ACHN (cell line): ENCODE measurements around the gene ARID5B.

ENCODE experiments used
- DNase-seq: peaks from one replicate; pipeline ENCODE4 v3.0.0-alpha.2; 2015
- in situ Hi-C: cut with HindIII; loops from 2 replicates; pipeline ENCODE4 v1.10.0; 2017; ENCODE audit warnings: low sequenced_read_pairs, low pct_ligation_motif_present, low pct_unique_long_range_greater_than_20kb

Gene ARID5B

GRCh38 chr10:61992671-61993668 is 91.5 kb downstream of the ARID5B start:
- DNase-seq: no peak
- in situ Hi-C loops: no loop called here

DNA sequence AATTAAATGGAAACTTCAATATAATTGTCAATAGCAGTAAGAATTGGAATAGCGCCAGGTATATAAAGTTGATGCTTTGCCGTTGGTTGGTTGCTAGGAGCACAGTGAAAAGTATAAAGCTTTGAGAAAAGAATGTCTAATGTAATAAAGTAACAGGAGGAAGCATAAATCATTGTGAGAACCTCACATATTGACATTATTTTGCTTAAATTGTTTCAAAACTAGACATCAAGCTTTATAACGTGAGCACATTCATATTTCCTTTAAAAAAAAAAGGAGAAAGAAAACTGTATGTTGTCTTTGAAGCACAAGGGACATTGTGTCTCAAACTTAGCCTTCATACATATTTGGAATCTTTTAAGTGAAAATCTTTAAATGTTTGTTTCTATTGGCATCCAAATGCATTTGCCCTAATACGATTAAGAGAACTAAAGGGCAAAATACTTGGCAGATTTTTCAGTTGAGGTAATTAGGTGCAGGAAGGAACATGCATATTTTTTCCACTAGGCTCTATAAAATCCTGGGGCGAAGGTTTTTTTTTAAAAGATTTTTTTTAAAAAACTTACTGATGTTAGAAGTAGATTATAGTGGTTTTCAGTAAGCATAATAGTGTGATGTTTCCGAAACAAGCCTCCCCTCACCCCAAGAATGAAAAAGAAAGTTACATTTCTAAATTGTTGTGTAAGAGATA is 92.4 kb downstream of the ARID5B start:
- in situ Hi-C loops: no loop called here
- no peak for DNase-seq

GRCh38 chr10:61994405-61995219 is 93.1 kb downstream of the ARID5B start:
- in situ Hi-C loops: no loop called here
- no peak for DNase-seq

- no peak for DNase-seq
- in situ Hi-C loops: no loop called here
Observed at GRCh38 chr10:61995220-61995503, 93.7 kb downstream of the ARID5B start.

- in situ Hi-C loops: no loop called here
- DNase-seq: no peak
Observed at GRCh38 chr10:61998937-61999336, 97.4 kb downstream of the ARID5B start.

DNA sequence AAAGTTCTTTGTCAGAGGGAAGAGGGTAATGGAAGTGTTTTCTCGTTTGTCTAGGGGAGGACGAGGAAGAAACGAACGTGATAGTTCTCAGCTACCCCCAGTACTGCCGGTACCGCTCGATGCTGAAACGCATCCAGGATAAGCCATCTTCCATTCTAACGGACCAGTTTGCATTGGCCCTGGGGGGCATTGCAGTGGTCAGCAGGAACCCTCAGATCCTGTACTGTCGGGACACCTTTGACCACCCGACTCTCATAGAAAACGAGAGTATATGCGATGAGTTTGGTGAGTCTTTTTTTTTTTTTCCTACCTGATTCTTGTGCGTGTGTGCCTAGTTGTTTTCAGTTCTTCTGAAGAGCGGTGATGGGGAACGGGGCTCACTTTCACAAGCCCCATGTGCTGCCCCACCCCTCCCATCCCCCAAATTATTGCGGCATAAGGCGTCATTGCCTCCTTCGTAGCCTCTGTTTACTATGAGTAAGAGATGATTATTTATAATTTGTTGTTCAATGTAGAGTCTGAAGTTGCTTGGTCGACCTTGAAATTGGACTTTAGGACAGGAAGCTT is 98.6 kb downstream of the ARID5B start:
- in situ Hi-C loops: no loop called here
- DNase-seq: no peak

- in situ Hi-C loops: no loop called here
- DNase-seq: no peak
Observed at GRCh38 chr10:62000726-62001125, 99.2 kb downstream of the ARID5B start.

GRCh38 chr10:62001898-62002297 is 100.4 kb downstream of the ARID5B start:
- no peak for DNase-seq
- in situ Hi-C loops: no loop called here

- in situ Hi-C loops: no loop called here
Observed at GRCh38 chr10:62002753-62003152, 101.3 kb downstream of the ARID5B start.

GRCh38 chr10:62004042-62004441 is 102.5 kb downstream of the ARID5B start:
- in situ Hi-C loops: no loop called here
- no peak for DNase-seq

More at GRCh38 chr10:62002753-62003152, 101.3 kb downstream of the ARID5B start:
- DNase-seq: no peak

- DNase-seq: no peak
- in situ Hi-C loops: no loop called here
Observed at GRCh38 chr10:62005281-62005680, 103.8 kb downstream of the ARID5B start.

DNA sequence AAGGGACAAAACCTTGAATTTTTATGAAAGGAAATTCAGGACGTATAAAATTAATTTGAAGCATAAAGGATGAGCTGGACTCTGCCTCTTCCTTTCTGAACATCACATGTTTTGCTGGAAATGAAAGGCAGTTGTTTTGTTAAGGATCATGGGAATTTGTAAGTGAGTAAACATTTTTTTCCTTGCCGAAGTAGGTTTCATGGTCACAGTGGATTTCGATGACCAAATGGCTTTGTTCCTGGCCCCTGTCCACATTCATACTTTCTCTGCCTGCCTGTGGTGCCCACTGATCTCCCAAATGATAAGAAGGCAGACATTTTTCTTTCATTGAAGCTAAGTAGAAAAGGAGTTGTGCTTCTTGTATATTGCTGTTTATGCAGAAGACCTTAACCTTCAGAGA is 104.2 kb downstream of the ARID5B start:
- in situ Hi-C loops: no loop called here
- no peak for DNase-seq

GRCh38 chr10:62007145-62007544 is 105.6 kb downstream of the ARID5B start:
- in situ Hi-C loops: no loop called here
- no peak for DNase-seq

DNA sequence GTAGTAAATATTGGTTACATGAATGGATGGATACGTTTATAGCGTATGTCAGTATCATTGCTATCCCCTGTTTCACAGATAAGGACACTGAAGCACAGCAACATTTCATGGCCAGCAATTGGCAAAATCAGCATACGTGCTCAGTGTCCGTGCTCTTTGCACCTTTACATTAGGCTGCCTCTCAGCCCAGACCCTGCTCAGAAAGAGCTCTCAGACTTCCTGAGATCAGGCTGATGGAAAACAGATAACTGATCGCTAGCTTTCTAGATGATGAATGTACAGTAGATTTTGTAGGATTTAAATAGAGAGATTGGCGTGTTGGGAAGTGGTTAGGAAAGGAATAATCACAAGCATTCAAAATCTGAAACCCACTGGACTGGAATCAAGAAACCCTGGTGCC is 106.7 kb downstream of the ARID5B start:
- in situ Hi-C loops: no loop called here
- DNase-seq: no peak

- in situ Hi-C loops: no loop called here
- no peak for DNase-seq
Observed at GRCh38 chr10:62008946-62009345, 107.4 kb downstream of the ARID5B start.

DNA sequence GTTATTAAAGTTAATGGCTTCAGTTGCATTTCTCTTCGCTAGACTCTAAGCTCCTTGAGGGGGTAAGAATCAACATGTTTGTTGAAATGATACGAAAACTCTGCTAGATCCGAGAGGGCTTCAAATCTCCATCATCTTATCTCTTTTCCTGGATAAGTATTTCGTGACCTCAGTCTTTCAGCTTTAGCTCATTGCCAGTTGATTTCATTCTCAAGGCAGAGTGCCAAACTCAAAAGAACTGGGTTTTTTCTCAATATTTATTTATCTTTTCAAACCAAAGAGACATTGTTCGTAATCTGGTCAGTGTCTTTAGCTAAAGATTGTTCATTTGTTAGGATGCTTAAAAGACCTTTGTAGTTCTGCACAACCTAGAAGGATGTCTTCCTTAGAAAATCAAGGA is 108.9 kb downstream of the ARID5B start:
- DNase-seq: no peak
- in situ Hi-C loops: no loop called here

GRCh38 chr10:62011558-62011957 is 110.1 kb downstream of the ARID5B start:
- no peak for DNase-seq
- in situ Hi-C loops: no loop called here

GRCh38 chr10:62012318-62012717 is 110.8 kb downstream of the ARID5B start:
- in situ Hi-C loops: no loop called here
- no peak for DNase-seq

DNA sequence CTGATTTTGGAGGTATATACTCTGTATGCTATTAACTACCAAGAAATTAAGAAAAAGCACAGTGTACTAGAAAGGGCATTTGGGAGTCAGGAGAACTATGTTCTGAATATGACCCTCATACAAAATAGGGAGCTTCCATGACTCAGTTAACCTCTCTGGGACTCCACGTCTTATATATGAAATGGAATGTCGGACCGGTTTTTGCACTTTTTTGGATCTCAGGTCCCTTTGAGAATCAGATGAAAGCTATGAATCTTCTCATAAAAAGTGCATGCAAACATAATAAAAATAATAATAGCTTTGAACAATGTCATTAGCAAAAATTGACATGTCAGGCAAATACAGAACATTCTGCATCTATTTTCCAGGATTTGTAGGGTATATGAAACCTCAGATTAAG is 113.0 kb downstream of the ARID5B start:
- DNase-seq: no peak

More for the DNA sequence above, 113.0 kb downstream of the ARID5B start:
- in situ Hi-C loops: no loop called here
